DMS79 treated with DMSO at 0.1 percent for 48 hours (cell line): ENCODE results near the gene SPEF2.
"Not testable (repeated sequence)": the region's sequence is repeated elsewhere in the genome, so short reads cannot be mapped to it uniquely, and the experiment has no call there.

ENCODE experiments used
- DNase-seq: peaks from one replicate; lab custom pipeline; 2025; lab: John Stamatoyannopoulos, UW

Gene SPEF2

GRCh38 chr5:35819668-35820067 lies 202.0 kb downstream of the SPEF2 start:
- DNase-seq: no peak

- DNase-seq: no peak
These were observed 203.1 kb downstream of the SPEF2 start for GRCh38 chr5:35820735-35821134.

- DNase-seq: no peak
These were observed 203.8 kb downstream of the SPEF2 start for GRCh38 chr5:35821513-35821912.

- no peak for DNase-seq
These were observed 204.8 kb downstream of the SPEF2 start for GRCh38 chr5:35822511-35822910.

GRCh38 chr5:35823347-35824098 lies 205.9 kb downstream of the SPEF2 start:
- no peak for DNase-seq

- no peak for DNase-seq
These were observed 208.4 kb downstream of the SPEF2 start for GRCh38 chr5:35826056-35826455.

GRCh38 chr5:35826554-35826953 lies 208.9 kb downstream of the SPEF2 start:
- no peak for DNase-seq

- DNase-seq: no peak
These were observed 210.5 kb downstream of the SPEF2 start for GRCh38 chr5:35828082-35828598.

- no peak for DNase-seq
These were observed 212.9 kb downstream of the SPEF2 start for GRCh38 chr5:35830587-35830986.

GRCh38 chr5:35832762-35833161 lies 215.1 kb downstream of the SPEF2 start:
- DNase-seq: no peak

GRCh38 chr5:35833224-35833623 lies 215.6 kb downstream of the SPEF2 start:
- no peak for DNase-seq

GRCh38 chr5:35835796-35836742 lies 218.4 kb downstream of the SPEF2 start:
- DNase-seq: no peak

GRCh38 chr5:35838370-35839042 lies 220.8 kb downstream of the SPEF2 start:
- DNase-seq: no peak

GRCh38 chr5:35842856-35843255 lies 225.2 kb downstream of the SPEF2 start:
- no peak for DNase-seq

GRCh38 chr5:35845508-35845907 lies 227.8 kb downstream of the SPEF2 start:
- DNase-seq: not testable (repeated sequence)

GRCh38 chr5:35847491-35847890 lies 229.8 kb downstream of the SPEF2 start:
- no peak for DNase-seq

- no peak for DNase-seq
These were observed 230.3 kb downstream of the SPEF2 start for GRCh38 chr5:35847961-35848360.

- DNase-seq: no peak
These were observed 232.2 kb downstream of the SPEF2 start for GRCh38 chr5:35849860-35850259.

- DNase-seq: no peak
These were observed 233.5 kb downstream of the SPEF2 start for GRCh38 chr5:35850967-35851680.

- no peak for DNase-seq
These were observed 234.5 kb downstream of the SPEF2 start for GRCh38 chr5:35852084-35852734.

- DNase-seq: no peak
These were observed 235.1 kb downstream of the SPEF2 start for GRCh38 chr5:35852773-35853172.
